ENCODE data around the gene ANKFY1.
"Not testable (repeated sequence)": the region's sequence is repeated elsewhere in the genome, so short reads cannot be mapped to it uniquely, and the experiment has no call there.

The ANKFY1 gene

DNA sequence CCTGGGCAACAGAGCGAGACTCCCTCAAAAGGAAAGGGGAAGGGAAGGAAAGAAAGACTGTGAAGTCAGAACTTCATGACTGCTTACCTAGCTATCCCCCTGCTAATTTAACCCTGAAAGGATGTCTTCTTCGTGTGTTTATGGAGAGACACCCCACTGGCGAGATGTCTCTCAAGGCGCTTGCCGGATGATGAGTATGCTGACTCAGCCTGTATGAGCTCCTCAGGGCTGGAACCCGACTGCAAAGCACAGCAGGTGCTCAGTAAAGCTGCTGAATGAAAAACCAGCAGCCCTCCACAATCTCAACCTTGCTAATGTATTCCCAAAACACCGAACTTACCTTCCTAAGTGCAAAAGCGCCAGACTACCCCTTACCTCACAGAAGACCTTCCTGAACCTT, 2.3 kb downstream of the ANKFY1 start:
- Histone ChIP-seq H3K4me3 (no peak overlapping the region), H3K27ac (no peak overlapping the region)

DNA sequence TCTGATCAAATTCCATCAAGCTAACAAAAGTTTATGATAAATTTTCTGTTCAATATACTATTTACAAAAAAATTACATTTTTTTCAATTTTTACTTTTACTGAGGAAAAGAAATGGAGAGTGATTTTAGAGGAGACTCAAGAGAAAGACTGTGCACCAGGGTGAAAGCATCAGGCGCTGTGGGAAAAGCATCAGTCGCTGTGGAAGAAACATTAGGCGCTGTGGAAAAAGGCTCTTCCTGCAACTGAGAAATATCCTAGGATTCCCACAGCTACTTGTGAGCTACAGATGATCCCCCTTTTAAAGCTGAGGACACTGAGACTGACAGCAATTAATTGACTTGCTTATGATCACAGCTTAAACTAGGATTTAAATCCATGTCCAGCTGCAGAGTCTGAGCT, 4.9 kb downstream of the ANKFY1 start:
- Histone ChIP-seq H3K27ac (no peak overlapping the region), H3K4me3 (no peak overlapping the region)

GRCh38 chr17:4256952-4257351, 6.8 kb downstream of the ANKFY1 start:
- Histone ChIP-seq H3K27ac (no peak overlapping the region), H3K4me3 (no peak overlapping the region)

DNA sequence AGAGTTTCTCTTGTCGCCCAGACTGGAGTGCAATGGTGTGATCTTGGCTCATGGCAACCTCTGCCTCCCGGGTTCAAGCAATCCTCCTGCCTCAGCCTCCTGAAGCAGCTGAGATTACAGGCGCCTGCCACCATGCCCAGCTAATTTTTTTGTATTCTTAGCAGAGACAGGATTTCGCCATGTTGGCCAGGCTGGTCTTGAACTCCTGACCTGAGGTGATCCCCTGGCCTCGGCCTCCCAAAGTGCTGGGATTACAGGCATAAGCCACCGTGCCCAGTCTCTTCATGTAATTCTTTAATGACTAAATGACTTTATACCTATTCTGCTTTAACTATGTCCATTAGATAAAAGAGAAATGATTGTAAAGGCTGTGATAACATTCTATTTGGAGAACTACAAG, 8.5 kb downstream of the ANKFY1 start:
- H3K4me3 ChIP-seq, H3K27ac ChIP-seq: not testable (repeated sequence)

DNA sequence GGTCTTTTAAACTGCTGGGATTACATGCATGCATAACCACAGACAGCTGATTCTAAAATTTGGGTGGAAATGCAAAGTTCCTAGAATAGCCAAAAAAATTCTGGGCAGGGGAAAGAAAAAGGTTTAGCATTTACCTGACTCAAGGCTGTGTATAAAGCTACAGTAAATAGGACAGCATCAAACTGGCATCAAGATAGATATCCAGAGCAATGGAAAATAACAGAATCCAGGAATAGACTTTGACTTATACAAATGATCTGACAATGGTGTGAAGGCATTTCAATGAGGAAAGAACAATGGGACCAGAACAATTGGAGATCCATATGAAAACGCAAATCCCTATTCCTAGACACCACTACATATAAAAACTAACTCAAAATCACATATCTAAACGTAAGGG, 12.9 kb downstream of the ANKFY1 start:
- Histone ChIP-seq H3K4me3 (no peak overlapping the region), H3K27ac (no peak overlapping the region)

GRCh38 chr17:4249452-4250029, 14.2 kb downstream of the ANKFY1 start:
- no peak overlapping the region for H3K27ac ChIP-seq
- H3K4me3 ChIP-seq = no peak overlapping the region

DNA sequence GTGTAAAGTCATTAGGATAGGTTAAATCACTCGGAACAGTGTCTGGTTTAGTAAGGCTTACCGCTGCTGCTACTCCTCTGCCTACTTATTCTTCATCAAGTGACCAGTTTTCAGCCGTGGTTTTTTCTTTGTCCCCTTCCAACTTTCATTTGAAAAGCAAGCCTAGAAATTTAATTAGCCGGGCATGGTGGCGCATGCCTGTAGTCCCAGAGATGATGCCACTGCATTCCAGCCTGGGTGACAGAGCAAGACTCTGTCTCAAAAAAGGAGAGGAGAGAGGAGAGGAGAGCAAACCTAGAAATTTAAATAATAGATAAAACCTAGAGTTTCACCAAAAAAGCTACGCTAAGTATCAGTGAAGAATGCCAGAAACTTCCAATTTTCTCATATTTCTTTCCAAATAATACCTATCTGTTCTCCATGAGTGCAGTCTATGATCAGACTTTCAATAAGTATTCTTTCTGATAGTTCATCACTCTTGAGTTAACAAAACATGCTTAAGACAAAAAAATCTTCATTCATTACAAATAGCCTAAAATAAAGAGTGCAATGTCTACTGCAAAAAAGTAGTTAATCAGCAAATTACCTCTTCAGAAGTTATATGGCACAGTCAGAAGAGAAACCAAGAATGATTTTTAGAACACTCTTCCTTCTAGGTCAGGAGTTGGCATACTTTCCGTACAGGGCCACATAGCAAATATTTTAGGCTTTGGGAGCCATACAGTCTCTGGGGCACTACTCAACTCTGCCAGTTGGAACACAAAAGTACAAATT, 15.1 kb downstream of the ANKFY1 start:
- Histone ChIP-seq H3K27ac (peak overlapping the region in 4 of 21 experiments; percentile 6 to 32 (median 25)), H3K4me3 (no peak overlapping the region)

DNA sequence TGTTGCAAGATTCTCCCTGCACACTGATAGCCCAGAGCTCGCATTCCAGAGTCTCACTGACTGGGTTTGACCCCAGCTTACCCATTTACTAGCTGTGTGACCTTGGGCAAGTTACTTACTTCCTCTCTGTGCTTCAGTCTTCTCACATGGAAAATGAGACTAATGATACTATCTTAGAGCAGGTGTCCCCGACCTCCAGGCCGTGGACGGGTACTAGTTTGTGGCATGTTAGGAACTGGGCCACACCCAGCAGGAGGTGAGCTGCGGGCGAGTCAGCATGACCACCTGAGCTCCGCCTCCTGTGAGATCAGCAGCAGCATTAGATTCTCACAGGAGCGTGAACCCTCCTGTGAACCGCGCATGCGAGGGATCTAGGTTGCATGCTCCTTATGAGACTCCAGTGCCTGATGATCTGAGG, 15.8 kb downstream of the ANKFY1 start:
- H3K4me3 ChIP-seq = no peak overlapping the region
- H3K27ac ChIP-seq = peak overlapping the region in 6 of 21 experiments; percentile 3 to 51 (median 25)

DNA sequence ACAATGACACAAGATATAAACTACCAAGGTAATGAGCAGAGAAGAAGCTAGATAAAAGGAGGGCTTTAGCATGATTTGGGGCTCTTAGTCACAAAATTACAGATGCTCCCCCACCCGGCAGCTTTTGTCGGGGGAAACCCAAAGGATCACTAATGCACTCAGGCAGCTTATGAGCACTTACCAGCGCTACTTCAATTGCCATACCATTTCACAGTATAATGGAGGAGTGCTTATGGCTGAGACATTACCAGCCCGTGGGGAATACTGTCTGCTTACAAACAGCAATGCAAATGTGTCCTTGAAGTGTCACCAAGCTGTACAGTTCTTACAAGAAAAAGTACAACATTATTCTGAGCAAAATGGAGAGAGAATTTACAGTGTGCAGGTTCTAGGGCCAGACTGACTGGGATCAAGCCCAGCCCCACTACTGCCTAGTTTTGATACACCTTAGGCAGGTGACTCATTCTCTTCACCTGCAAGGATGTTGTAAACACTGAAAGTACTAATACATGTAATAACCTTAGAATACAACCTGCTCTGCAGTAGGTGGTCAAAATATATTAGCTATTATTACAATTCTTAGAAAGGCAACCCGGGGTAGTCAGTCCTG, 16.3 kb downstream of the ANKFY1 start:
- no peak overlapping the region for H3K4me3 ChIP-seq

GRCh38 chr17:4246674-4247073, 17.1 kb downstream of the ANKFY1 start:
- Histone ChIP-seq H3K4me3 (no peak overlapping the region), H3K27ac (no peak overlapping the region)

More for the DNA sequence above, 16.3 kb downstream of the ANKFY1 start:
- H3K27ac ChIP-seq = peak overlapping the region in 4 of 21 experiments; percentile 3 to 51 (median 28)

DNA sequence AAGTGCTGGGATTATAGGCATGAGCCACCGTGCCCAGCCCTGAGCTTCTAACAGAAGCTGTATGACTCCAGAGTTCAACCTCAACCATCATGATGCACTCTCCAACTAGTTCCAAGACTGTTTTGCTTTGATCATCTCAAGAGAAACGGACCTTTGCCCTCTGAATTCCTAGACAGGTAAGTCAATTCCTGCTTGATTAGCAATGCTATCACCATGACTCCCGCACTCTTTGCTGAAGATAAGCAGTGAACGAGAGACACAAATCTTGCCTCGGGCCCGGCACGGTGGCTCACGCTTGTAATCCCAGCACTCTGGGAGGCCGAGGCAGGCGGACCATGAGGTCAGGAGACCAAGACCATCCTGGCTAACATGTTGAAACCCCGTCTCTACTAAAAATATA, 22.2 kb downstream of the ANKFY1 start:
- Histone ChIP-seq H3K4me3 (no peak overlapping the region), H3K27ac (no peak overlapping the region)

DNA sequence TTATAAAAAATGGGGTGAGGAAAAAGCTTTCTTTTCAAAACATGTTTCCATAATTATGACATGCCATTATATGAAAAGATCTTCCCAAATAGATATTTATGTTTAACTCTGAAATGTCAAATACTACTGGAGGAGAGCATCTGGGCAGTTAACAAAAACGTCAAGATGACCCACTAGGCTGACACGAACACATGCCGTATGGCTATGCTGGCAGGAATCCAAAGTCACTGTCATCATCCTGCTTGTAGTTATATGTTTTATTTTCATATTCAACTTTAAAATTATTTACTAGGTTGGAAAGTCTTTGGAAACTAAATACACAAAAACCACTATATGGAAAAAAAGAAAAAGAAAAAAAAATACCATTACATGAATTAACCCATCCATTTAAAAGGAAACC, 27.3 kb downstream of the ANKFY1 start:
- H3K4me3 ChIP-seq = no peak overlapping the region
- H3K27ac ChIP-seq = no peak overlapping the region

DNA sequence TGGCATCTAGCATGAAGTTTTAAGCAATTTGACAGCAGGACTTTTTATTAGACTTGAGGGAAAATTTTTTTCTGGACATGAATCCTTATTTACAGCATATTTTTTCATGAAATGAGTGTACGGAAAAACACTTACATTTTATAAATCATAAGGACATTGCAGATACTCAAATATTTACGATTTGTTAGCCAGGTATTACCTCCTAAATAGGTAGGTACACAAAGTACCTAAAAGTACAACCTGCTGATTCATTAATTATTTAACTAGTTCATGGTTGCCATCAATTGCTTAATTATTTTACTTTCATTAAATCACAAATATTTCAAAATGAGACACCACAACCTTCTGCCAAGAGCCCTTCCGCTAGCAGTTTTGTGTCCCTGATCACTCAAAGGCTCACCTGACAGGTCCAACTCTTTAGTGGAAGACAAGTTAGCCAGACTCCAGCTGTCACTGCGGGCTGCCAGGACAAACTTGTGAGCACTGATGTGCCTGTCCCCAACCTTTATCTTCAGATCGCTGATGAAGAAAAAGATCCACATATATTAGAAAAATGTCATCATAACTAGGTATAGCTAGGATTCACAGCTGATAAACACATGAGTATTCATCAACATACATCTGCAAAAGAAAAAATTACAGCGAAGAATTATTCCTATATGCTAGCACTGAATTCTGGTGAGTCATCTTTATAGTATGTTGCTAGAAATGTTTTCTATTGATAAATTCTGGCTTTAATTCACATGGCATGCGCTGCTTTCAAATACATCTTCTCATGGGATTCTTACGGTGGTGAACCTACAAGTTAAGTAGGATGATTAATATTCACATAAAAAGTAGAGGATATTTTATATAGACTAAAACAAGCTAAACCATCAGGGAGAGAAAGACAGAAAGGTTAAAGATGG, 28.2 kb downstream of the ANKFY1 start:
- Histone ChIP-seq H3K27ac (no peak overlapping the region), H3K4me3 (no peak overlapping the region)

GRCh38 chr17:4234401-4234800, 29.4 kb downstream of the ANKFY1 start:
- Histone ChIP-seq H3K4me3 (no peak overlapping the region), H3K27ac (no peak overlapping the region)

- no peak overlapping the region for H3K4me3 ChIP-seq
- peak overlapping the region in 1 of 21 experiments; percentile 52 for H3K27ac ChIP-seq
Measured at GRCh38 chr17:4233668-4234258, 30.0 kb downstream of the ANKFY1 start.

DNA sequence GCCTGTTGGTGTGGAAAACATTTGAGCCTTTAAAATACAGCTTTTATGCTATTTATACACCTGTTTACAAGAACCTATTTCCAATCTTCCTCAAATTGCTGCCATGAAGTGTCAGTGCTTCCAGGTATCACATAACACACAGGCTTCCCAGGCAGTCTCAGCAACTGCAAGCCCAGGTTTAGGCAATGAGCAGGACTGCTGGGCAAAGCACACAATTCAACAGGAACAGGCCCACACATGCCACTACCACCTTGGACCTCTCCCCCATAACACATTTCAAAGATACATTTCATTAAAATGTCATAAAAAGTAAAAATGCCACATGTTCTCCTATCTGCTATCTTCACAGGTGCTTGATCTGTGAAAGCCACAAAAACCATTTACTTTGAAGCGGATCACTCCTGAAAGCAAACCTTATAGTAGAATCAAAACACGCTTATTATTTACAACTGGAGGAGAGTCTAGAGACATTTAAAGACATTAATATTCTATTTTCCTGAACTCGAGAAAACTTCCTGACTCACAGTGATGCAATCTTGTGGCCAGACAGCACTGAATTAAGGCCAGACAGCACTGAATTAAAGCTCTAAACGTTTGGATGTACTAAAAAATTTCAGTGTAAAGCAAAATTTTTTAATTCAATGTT, 31.5 kb downstream of the ANKFY1 start:
- Histone ChIP-seq H3K4me3 (no peak overlapping the region), H3K27ac (peak overlapping the region in 5 of 21 experiments; percentile 1 to 67 (median 22))

GRCh38 chr17:4229627-4230541, 33.9 kb downstream of the ANKFY1 start:
- Histone ChIP-seq H3K27ac (peak overlapping the region in 11 of 21 experiments; percentile 10 to 67 (median 59)), H3K4me3 (no peak overlapping the region)

All from skin epidermis (tissue), 12 donors.